HS-27A (cell line): ENCODE measurements around the gene SELENON.
"Not testable (repeated sequence)": the region's sequence is repeated elsewhere in the genome, so short reads cannot be mapped to it uniquely, and the experiment has no call there.

Experiments
- DNase-seq: peaks from one replicate; pipeline ENCODE4 v3.0.0-alpha.2; 2012; ENCODE audit warnings: low read depth, missing footprints

The SELENON gene

DNA sequence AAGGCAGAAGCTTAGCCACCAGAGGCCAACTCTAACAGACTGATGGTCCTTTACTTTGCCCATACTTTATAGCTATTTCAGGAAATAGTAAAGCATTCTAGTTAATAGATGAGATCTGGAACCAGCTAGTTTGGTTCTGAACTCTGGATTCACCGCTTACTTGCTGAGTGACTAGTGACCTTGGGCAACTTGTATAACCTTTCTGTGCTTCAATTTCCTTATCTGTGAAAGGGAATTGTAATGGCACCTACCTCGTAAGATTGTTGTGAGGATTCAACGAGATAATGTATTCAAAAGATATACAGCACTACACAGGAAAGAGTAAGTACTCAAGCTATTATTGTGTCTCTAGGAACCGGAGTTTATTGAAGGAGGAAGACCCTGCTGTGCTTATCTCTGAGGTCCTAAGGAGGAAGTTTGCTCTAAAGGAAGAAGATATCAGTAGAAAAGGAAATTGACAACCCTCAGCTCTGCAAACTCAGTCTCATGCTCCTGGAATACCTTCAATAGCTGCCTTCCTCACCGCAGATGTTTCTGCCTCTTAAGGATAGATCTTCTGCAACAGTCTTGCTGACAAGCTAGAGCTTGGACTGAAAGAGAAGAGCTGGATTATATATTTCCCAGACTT lies 31.7 kb downstream of the SELENON start:
- no peak for DNase-seq

DNA sequence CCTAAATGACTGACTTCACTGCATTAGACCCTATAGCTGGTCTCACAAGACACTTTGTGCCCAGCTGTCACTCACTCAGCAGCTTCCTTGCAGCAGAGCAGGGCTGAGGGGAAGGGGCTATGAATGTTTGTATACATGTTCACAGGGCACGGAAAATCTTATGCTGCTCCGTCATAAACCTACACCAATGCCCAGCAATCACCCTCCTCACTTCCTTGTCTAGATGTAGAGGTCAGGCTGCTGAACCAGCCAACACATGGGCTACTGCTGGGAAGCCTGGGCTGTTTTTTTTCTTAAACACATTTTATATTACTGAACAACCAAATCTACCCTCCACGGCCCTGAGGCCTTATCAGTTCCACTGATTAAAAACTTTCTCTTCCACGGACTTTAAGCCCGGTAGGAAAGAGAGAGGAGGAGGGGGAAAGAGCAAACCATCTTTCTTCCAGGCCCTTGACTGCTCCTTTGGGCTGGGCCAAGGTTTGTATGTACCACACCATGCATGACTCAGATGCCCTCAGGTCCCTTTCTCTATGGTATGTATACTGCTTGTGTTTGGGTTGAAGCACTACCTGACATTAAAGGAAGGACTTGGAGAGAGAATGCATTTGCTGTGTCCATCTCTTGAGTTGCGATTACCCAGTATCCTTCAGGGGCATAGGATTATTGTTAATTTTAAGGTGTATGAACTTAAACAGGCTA lies 32.5 kb downstream of the SELENON start:
- DNase-seq, result no peak

DNA sequence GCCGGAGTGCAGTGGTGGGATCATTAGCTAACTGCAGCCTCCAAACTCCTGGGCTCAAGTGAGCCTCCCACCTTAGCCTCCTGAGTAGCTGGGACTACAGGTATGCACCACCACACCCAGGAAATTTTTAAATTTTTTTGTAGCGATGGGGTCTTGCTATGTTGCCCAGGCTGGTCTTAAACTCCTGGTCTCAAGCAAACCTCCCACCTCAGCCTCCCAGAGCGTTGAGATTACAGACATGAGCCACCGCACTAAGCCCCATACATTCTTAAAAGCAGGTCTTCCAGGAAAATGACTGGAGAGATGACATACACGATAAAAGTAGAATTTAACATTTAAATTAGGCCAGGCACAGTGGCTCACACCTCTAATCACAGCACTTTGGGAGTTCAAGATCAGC lies 33.2 kb downstream of the SELENON start:
- DNase-seq, result no peak

DNA sequence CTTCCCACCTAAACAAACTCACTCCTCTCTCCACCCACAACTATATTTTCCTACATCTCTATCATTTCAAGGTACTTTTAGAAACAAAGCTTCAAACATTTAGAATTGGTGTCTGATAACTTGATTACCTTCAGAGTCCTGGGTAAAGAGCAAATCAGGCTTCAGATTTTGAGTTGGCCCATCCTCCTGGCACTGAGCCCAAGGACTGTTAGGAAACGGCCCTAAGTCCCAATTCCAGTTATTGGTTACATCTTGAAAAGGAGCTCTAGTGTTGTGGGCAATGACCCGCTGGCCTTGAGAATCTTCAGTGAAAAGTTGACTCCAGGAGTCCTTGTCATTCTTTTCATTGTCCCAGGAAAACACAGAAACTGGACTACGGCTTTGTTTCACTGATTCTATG lies 34.9 kb downstream of the SELENON start:
- no peak for DNase-seq

DNA sequence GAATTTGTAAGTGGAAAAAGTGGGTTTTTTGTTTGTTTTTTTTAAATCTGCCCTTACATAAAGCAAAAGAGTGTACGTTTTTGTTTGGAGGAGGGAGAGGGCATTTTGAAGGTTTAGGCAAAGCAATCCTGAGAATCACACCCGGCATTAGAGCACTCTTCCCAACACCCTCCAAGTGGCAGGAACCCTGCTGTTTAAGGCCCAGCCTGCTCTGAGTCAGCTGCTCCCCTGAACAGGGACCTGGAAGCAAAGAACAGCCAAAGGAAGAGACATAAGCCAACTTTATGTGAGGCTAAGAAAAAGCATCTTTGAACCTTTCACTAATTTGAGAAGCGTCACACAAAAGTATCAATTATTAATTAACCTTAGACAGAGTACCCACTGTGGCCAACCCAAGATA lies 36.7 kb downstream of the SELENON start:
- DNase-seq, result no peak

DNA sequence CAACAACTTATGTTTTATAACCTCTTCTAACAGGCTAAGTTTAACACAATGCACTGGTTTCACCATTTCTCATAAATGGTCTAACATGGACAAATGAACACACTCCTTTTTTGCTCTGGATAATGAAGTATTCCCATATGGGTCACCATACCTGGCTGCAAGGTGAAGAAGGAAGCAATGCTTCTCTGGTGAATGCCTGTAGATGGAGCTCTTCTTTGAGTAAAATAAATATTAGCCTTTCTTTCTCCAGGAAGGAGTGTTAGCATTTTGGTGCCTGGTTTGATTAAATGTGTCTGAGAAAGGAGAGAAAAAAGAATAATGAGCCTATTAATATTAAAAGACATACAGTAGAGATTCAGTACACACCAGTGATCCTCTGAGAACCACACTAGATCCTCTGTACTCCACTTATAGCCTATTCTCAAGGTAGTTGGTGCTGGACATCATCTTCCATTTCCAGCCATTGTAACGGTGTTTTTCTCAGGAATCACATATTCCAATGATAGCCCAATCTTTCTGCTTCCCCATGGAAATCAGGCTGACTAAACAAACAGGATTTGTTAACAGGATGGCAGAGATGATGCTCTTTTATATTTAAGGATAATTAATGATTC lies 37.4 kb downstream of the SELENON start:
- DNase-seq, result no peak

DNA sequence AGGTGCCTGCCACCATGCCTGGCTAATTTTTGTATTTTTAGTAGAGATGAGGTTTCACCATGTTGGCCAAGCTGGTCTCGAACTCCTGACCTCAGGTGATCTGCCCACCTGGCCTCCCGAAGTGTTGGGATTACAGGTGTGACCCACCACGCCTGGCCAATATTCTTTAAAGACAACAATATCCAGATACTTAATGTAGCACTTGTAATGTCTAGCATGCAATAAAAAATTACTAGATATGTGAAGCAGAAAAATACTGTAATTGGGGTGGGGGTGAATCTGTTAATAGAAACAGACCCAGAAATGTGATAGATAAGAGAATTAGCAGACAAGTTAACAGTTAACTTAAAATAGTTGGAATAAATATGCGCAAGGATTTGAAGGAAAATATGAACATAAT lies 39.8 kb downstream of the SELENON start:
- DNase-seq, result not testable (repeated sequence)

DNA sequence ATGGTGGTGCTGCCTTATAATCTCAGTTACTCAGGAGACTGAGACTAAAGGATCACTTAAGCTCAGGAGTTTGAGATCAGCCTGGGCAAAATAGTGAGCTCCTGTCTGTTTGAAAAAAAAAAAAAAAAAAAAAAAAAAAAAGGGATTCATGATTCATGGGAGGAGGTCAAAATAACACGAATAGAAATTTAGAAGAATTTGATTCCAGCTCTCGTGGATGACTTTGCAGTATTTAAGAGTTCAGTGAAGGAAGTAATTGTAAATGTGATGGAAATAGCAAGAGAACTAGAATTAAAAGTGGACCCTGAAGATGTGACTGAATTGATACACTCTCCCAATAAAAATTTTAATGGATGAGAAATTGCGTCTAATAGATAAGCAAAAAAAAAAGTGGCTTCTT lies 43.5 kb downstream of the SELENON start:
- DNase-seq, result no peak

DNA sequence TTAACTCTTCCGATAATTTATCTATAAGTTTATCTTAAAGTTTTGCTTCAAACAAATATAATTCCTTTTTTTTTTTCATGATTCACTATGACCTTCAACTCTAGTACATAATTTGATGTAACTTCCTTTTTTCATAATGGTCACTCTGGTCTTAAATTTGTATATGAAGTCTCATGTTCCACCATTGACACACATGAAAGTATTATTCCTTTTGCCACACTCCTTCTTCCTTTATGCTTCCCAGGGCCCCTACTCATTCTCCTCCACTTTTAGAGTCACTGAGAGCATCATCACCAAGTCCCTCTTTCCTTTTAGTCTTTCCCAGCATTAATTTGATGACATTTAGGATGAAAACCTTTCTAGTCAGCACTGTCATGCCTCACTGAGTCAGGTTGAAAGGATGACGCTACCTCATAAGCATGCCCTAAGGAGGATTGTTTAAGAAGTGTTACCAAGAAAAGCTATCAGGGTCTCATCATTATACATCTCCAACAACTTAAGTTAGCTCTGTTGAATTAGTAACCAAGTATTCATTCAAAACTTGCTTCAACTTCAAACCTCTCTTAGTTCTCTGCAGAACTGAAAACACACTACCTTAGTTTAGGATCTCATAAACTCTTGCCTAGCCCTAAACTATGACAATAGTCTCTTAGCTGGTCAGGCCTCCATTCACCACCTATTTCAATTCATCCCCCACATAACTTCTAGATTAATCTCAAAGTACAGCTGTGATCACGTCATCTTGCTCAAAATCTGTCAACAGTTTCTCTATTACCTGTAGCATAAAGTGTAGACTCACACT lies 44.7 kb downstream of the SELENON start:
- no peak for DNase-seq

DNA sequence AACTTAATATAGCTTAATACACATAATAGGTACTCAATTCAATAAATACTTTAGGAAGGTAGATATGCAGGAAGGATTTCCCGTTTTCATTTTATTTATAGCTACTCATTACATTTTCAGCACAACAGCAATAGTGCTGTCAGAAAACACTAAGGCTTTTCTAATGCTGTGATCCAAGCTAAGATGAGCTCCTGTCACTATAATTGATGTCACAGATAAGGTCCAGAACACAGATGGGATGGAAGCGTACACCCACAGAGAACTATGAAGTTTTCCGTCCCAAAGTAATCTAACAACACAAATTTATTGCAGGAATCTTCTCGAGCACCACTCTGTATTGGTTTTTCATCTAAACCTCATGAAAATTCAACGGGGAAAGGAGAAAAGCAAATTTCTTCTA lies 45.7 kb downstream of the SELENON start:
- DNase-seq, result no peak

DNA sequence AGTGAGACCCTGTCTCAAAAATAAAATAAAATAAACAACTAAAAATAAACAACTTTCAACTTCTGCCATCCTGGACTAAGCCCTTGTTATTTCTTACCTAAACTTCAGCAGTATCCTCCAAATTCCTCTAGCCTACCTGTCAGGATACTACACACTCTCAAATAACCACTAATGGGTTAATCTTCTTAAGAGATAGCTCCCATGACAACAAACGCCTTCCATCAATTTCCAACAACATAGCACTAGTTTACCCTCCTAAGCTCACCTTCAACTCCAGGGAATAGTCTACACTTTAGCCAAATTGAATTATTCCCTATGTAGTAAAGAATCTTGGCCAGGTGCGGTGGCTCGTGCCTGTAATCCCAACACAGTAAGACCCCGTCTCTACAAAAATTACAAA lies 47.9 kb downstream of the SELENON start:
- no peak for DNase-seq

DNA sequence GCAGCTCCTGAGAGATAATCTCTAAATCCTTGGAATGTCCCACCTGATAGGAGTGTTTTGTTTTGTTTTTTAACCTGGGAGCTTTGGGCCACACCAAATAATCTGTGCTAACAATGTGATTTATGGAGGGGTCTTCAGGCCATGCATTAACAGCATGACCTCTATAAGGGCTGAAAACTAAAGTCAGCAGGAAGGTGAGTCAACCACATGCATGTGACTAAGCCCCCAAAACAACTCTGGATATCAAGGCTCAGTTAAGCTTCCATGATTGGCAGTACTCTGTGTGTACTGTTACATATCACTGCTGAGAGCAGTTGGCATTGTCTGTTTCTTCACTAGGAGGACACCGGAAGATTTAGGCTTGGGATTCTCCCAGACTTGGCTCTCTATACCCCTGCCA lies 48.5 kb downstream of the SELENON start:
- DNase-seq, result no peak

DNA sequence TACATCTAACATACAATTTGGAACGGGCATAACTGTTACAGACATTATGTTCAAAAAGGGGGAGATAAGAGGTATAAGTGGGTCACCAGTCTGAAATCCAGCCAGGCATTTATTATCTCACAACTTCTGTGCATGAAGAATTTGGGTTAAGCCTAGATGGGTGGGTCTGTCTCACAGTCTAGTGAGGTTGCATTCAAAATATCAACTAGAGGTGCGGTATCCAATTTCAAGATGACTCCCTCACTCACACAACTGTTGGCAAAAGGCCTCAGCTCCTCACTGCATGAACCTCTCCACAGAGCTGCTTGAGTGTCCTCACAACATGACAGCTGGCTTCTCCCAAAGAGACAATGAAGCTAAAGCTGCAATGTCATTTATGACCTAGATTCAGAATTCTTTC lies 54.6 kb downstream of the SELENON start:
- no peak for DNase-seq

DNA sequence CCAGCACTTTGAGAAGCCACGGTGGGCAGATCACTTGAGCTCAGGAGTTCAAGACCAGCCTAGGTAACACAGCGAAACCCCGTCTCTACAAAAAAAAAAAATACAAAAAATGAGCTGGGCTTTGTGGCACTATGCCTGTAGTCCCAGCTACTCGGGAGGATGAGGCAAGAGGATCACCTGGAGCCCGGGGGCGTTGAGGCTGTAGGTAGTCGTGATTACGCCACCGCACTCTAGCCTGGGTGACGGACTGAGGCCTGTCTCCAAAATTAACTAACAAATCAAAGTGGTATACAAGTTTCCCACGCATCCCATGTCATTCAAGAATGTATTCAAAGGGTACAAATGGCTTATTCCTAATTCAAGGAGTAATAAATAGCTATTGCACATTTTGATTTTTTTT lies 56.9 kb downstream of the SELENON start:
- DNase-seq, result no peak

DNA sequence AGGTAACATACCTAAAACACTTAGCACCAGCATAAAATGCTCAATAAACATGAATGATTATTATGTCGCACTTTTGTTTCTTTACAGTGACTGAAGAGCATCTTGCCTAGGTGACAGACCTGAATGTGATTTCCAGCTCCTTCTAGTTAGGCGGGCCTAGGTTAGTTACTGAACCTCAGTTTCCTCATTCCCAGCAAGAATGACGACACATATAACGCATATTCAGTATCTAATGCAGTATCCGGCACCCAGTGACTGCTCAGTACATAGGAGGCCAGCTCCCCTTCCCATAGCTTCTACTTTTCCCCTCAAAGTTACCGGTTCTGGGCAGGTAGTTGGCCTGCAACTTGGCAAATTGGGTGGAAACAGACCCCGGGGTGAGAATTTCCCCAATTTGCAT lies 58.5 kb downstream of the SELENON start:
- DNase-seq, result no peak

DNA sequence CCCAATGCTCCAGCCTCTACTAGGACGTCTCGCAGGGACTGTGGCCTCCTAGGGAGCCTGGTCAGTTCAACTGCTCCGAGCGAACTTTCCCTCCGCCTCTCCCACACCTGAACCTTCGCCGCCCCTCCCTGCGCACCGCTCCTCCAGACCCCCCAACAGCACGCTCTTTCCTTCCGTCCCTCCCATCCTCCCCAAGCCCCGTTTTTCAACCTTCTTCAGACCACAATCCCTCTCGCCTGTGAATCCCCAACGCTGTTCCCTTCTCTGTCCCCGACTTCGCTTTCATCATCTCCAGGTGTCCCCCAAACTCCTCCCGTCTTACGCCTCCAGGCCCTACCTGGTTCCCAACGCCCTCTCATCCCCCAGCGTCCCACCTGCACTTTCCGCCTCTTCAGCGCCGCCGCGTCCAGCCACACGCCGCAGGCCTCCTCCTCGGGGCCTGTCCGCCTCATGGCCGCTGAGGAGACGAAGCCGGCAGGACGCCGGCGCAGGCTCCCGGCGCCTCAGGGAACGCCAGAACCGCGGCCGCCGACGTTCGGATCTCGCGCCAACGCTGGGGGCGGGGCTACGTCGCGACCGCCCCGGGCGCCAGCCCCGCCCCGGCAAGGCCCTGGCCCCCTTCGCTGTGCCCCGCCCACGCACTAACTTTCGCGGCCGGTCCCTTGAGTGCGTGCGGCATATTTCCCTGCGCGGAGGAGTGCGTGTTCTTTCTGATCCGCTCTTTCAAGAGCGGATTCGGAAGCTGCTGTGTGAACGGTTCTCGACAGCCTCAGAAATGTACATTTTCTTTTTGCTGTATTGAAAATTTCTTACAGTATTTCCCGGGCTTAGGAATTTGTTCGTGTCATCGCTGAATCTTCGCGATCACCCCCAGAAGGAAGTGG lies 59.2 kb downstream of the SELENON start, which contains the start of gene AUNIP:
AUNIP (minus strand) TSS at position 552 of the 884 bp plus-strand sequence; CDS start at position 452, 100 bp downstream.
- DNase-seq, result peak; percentile 56

DNA sequence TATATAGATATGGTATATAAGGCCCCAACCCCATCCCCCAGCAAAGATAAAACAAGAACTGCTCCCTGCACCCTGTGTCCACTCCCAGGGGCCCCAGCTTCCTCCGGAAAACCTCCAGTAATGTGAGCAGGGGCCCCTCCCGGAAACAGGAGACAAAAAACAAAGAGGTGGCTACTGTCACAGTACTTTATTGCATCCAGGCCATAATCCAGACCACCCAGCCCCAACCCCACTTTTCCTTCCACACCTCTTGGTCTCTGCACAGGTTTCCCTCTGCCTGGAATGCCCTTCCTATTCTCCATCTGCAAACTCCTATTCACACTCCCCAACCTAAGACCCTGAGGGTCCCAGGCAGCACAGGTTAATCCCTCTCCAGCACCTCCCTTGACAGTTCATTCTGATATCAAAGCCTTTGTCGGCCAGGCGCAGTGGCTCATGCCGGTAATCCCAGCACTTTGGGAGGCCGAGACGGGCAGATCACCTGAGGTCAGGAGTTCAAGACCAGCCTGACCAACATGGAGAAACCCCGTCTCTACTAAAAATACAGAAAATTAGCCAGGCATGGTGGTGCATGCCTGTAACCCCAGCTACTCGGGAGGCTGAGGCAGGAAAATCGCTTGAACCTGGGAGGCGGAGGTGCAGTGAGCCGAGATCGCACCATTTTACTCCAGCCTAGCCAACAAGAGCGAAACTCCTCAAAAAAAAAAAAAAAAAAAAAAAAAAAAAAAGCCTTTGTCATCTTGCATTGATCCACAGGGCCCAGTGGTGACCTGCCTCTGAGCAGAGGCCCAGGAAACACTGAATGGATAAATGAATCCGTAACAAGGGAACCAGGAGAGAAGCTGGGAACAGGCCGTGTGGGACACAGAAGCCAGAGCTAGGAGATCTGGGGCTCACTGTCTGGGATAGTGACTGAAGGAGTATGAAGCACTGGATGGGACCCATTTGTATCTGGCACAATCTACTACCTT lies 61.6 kb downstream of the SELENON start:
- no peak for DNase-seq

DNA sequence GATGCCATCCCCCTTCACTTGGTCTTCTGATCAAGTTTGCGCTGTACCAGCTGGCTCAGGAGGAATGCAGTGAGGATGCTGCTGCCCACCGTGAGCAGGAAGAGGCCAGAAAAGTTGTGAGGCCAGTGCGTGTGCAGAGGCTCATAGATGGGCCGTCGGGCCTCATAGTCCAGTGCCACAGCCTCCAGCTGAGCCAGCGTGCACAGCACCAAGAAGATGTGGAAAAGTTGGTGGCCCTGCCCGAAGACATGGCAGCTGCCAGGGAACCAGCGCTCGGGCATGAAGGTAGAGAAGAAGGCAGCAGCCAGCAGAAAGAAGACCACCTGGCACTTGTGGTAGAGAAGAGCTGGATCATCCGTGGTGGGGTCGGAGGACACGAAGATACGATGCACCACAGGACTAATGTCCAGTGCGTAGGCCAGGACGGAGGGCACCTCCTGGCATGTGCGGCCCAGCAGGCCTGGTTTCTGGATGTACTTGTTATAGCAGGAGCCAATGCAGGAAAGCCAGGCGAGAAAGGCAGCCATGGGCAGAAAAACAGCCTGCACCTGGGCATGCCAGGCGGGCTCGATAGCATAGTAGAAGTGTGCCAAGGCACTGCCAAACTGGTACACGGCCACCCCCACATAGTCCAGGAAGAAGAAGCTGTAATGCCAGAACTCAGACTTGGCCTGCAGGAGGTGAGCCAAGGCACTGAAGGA lies 62.9 kb downstream of the SELENON start:
- DNase-seq, result no peak

DNA sequence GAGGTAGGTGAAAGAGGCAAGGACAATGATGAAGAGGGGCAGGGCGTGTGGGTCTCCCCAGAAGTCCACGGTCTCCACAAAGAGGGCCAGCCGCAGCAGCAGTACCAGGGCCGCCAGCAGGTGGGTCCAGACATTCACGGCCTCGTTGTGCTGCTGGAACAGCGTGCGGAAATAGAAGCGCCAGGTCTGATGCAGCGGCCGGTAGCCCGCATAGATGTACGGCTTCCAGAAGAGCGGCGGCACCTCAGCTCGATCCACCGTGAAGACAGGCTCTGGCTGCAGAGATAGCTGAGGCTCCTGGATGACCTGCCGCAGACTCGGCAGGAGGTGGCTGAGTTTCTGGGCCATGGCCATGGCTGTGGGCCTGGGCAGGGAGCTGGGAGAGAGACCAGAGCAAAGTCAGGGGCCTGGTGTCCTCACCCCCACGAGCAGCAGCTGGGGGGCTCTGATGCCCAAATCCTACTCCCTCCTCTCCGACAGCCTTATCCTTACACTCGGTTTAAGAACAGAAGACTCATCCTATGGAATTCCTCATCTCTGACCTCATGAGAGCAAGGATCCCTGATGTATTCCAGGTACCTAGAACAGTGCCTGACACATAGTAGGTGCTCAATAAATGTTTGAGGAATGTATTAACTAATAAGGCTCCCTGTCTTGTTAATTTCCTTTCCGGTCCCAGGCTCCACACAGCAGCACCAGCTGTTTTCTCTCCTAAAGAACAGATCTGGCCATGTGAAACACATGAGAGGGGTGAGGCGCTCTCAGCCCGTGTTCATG lies 63.7 kb downstream of the SELENON start:
- DNase-seq, result no peak
